GM10847 (cell line): Measurements from ENCODE around the gene TRPC4.

Experiments used
- POLR2A ChIP-seq: IDR thresholded peaks from 2 replicates; pipeline ENCODE4 v1.6.1; 2011; ENCODE audit not compliant: insufficient read length; ENCODE audit errors: extremely low read depth

Gene TRPC4

DNA sequence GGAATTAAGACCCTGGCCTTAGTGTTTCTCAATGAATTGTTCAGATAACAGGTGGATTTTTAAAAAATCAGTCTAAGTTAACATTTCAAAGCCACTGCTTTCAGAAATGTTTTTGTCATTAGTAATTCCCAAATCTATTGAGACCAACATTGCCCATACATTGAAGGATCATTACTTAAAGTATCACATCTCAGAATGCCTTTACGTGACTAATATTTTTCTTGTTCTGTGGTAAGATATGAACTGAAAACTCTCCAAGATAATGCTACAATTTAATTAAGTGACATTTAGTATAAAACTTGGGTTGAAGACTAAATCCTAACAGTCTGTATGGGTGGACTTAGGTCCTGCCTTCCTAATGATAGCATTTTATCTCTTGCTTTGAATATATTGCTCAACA, 211.6 kb downstream of the TRPC4 start:
- no peak for TF ChIP-seq POLR2A

DNA sequence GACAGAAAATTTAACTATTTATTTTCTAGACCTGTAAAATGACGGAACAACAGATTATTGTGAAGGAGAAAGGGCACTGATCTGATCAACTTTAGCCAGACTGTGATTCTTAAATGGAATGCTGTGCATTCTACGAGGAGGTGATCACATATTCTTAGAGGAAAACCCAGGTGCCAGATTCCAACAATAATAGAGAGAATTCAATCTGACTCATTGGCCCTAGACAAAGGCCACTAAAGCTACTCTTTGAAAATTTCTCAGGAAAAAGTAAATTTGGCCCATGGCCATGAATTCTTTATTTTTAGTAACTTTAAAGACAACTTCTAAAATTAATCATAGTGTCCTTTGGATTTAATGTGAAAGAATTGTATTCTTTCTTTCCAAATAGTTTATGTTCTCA, 212.4 kb downstream of the TRPC4 start:
- no peak for TF ChIP-seq POLR2A

- TF ChIP-seq POLR2A, result no peak
Measured at GRCh38 chr13:37656247-37656940, 213.2 kb downstream of the TRPC4 start.

DNA sequence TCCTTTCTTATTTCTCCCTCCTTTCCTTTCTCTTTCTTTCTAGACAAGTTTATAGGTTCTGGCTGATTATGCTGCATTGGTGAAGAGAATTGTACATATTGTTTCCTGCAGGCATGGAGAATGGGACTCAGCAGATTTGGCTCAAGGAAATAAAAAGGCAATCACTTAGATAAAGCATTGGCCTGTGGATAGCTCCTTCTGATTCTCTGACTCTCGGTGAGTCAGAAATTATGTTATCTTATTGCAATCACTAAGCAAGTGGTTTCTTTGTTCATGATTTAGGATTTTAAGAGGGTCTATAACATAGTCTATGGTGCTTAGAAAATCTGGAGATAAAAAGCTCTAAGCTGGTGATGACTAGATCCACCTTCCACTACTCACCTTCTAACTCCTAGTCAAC, 217.0 kb downstream of the TRPC4 start:
- no peak for TF ChIP-seq POLR2A

DNA sequence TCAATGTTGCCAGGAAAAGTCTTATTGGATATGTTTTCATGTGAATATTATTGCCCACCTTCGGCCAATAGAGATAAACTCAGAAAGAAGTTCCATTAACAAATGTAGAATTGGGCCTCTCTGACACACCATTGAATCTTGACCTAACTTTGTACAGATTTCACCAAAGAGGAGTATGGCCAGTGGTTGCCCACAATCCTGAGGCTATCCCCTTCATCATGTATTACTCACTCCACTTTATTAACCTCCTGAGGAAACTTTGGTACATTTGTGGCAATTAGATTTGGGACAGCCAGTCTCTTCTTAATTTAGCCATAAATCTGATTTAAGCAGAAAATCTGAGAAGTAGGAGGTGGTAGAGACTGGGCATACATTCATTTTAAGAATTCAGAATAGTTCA, 217.7 kb downstream of the TRPC4 start:
- TF ChIP-seq POLR2A, result no peak

DNA sequence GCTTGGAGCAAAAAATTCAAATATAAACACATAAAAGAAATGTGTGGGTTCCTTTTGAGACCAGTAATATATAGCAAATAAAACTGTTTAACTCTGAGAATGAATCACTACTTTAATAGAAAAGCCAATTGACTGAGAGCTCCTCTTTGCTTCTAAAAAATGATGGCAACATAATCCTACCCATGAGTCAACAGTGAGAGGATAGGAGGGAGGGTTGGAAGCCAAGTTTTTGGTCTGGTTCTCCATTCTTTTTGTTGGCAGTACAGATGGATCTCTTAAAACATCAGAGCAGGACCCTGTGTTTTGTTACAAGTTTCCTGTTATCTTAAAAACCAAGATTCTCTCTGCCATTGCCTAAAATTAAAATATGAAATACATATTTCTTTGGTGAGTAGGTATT, 221.0 kb downstream of the TRPC4 start:
- no peak for TF ChIP-seq POLR2A

DNA sequence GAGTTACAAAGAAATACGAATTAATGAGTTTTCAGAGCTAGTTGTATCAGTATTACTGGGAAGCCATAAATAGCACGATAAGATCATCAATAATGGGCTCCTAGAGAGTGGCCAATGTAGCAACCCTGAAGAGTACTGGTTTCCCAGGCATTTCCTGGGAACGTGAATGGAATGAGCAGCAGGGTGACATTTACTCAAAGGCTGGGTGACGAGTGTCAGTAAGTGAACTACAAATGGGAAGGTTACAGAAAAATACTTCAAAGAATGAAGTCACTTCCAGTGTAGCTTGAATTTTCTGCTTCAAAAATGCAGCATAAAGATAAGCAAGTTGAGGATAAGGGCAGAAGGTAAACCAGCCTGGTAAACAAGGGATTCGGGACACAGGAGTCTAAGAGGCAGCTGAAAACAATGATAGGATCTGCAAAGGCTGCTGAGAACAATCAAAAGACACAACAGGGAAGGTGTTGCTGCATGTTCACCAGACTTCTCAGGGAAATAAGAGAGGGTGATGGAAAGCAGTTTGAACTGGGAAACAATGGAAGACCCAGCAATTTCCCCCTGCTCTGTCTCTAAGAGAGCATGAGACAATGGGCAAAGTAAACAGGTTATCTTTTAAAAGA, 222.4 kb downstream of the TRPC4 start:
- no peak for TF ChIP-seq POLR2A

GRCh38 chr13:37646531-37646930, 223.0 kb downstream of the TRPC4 start:
- TF ChIP-seq POLR2A, result no peak

- TF ChIP-seq POLR2A, result no peak
Measured at GRCh38 chr13:37645181-37645740, 224.3 kb downstream of the TRPC4 start.

DNA sequence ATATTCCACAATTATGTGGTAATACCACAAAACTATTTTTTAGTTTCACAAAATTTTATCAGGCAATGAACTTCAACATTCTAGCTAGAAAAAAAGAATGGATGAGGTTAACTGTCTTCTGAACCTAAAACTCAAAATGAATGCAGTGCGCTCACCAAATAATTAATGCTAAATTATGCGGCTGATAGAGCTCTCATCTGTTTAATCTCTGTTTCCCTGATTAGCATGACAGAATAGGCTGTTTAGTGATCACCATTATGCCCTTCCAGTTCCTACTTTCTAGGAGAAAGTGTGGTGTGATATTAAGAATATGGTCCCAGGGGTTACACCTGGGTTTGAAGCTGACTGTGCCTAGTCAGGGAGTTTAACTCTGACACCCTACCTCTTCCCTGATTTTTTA, 228.2 kb downstream of the TRPC4 start:
- TF ChIP-seq POLR2A, result no peak

DNA sequence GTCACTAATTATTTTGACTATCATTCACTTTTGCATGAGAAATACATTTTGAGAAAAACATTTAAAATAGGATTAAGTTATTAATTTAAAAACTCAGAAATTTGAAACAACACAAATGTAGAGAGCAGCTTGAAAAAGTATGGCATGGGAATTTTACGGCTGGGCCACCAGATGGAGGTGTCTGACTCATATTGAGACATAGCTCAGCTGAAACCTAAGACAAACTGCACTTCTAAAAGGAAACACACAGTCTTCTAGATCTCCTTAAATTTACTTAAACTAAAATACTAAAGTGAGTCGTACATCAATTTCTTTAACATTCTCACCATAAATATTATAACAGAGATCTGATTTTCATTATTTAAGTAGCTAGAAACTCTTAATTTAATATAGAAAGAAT, 229.1 kb downstream of the TRPC4 start:
- TF ChIP-seq POLR2A, result no peak

GRCh38 chr13:37636701-37637100, 232.9 kb downstream of the TRPC4 start:
- no peak for TF ChIP-seq POLR2A

- no peak for TF ChIP-seq POLR2A
Measured at GRCh38 chr13:37632294-37632693, 237.3 kb downstream of the TRPC4 start.

DNA sequence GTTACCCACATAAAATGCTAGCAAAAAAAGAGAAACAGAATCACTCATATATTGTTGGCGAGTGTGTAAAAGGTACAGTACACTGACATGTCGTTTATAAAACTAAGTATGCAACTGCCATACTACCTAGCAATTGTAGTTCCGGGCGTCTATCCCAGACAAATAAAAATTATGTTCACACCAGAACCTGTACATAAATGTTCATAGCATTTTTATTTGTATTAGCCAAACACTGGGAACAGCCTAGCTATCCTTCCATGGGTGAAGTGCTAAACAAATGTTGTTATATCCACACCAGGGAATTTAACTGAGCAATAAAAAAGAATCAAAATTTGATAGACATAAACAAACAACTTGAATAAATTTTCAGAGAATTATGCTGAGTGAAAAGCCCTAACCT, 242.1 kb downstream of the TRPC4 start:
- TF ChIP-seq POLR2A, result no peak

- no peak for TF ChIP-seq POLR2A
Measured at GRCh38 chr13:37621811-37622361, 247.7 kb downstream of the TRPC4 start.

GRCh38 chr13:37618554-37618953, 251.0 kb downstream of the TRPC4 start:
- TF ChIP-seq POLR2A, result no peak
